EH (cell line): ENCODE data around the gene PRPSAP2.
A peak's percentile ranks its signal among the peaks of the same experiment; 100 is the strongest.
"Not testable (repeated sequence)": the region's sequence is repeated elsewhere in the genome, so short reads cannot be mapped to it uniquely, and the experiment has no call there.

Source experiments
- DNase-seq: peaks from one replicate; pipeline ENCODE4 v3.0.0-alpha.2; 2015; ENCODE audit warnings: low read depth

Gene PRPSAP2

GRCh38 chr17:18857864-18858566 lies at the start of gene PRPSAP2:
Gene PRPSAP2, plus strand, starts transcription at chr17:18858131. Its CDS starts 7,703 bp downstream, at chr17:18865834.
- peak; percentile 95 for DNase-seq

GRCh38 chr17:18815924-18816323 lies 42.0 kb upstream of the PRPSAP2 start:
- DNase-seq: not testable (repeated sequence)

DNA sequence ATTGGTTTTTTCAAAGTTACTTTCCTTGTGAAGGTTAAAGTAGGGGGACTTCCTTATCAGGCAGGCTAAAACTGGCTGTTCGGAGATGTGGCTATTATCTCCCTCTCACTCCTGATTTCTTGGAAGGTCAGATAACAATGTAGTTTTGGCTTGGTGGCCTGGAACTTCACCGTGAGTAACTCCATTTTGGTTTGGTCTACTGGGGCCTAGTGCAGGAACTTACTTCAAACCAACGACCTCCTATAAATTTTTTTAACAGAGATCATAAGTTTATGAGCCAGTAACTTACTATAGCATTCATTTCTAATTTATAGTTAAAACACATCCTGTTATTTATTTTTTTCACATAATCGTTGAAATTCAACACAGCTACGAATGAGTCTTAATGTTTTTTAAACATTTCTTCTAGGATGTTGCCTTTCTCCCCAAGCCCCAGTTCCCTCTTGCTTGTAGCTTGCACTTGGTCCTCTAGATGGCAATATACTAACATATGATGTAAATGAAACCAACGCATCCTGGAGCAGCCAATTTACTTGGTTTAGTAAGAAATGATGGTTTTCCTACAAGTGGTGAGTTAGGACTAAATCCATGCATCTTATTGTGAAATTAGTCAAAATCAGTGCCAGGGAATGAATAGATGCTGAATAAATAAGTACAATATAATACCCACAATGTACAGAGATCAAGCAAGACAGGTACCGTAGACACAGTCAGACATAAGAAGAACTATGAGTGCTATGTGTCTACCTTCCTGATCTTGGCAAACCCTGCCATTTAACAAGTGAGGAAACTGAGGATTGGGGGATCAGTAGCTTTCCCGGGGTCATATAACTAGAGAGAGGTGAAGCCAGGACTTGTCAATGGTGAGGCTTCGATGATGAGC lies 41.2 kb upstream of the PRPSAP2 start:
- peak; percentile 75 for DNase-seq

DNA sequence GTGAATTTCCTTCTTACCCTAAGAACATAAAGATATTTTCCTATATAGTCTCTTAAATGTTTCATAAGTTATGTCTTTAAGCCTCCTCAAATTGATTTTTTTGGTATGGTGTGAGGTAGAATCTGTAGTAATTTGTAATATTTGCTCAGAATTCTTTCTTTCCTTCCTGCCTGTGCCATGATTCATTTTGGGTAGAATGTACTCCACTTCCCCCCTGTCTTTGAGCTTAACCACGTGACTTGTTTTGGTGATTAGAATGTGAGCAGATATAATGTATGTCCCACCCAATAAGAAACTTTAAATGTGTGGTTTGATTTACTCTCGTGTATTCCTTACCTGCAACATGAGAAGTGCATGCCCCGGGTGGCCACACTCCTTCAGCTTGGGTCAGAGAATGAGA lies 36.5 kb upstream of the PRPSAP2 start:
- DNase-seq: peak; percentile 38

DNA sequence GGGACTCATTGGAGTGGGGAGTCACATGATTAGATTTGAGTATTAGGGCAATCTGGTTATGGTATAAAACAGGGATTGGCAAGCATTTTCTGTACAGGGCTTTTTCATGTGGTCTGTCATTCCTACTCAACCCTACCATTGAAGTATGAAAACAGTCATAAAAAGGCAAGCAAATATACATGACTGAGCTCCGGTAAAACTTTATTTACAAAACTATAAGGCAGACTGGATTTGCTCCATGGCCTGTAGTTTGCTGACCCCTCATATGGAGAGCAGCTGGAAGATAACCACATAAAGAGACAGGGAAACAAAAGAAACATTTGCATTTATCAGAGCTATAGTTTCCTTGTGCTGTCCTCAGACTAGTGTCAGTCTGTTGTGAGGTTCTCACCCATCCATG lies 30.3 kb upstream of the PRPSAP2 start:
- not testable (repeated sequence) for DNase-seq

- DNase-seq: no peak
Observed at GRCh38 chr17:18848501-18848900, 9.4 kb upstream of the PRPSAP2 start.

DNA sequence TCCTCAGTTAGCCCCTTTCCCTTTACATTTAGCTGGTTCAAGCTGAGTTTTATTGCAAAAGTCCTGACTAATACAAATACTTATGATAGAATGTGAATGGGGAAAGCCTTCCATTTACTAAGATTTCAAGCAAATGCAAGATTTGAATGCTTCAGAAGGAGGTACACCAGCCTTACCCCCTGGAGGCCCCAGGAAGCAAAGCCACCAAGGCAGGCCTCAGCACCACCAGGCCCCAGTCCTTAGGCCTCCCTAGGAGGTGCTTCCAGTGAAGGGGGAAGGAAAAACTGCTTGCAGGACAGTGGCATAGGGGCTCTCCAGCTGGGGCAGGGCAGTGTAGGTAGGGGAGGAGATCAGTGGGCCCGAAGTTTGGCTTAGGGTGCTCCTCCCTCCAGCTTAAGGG lies 7.3 kb upstream of the PRPSAP2 start:
- DNase-seq: peak; percentile 0

- no peak for DNase-seq
Observed at GRCh38 chr17:18851201-18851600, 6.7 kb upstream of the PRPSAP2 start.

- DNase-seq: no peak
Observed at GRCh38 chr17:18854956-18855355, 3.0 kb upstream of the PRPSAP2 start.

DNA sequence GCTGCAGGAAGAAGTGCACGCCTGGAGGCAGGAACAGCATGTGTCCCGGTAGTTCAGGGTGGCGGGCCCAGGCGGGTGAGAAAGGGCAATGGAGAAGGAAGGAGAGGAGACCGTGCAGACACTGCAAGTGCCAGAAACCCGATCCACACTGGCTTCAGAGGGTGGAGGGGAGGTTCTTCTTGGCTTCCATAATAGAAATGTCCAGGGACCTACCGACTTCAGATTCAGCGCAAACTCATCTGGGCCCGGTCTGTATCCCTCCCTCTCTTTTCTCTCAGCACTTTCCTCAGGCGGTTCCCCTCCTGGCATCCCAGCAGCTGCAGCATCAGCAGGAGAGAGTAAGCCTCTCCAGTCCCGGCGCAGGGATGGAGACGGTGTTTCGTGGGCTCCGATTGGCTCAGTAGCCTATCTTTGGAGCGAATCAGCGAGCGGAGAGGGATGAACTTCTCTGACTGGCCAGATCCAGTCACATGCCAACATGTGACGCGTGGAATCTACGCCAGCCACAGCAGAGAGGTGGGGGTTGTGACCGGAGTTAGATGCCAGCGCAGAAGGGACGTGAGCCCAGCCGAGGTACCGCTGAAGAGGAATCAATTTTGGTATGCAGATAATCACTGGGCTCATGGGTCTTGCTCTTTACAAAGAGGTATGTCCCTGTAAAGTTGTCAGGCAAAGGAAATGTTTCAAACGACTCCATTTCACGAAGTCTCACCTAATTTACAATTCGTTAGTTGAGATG lies 1.9 kb upstream of the PRPSAP2 start:
- DNase-seq: peak; percentile 97

- no peak for DNase-seq
Observed at GRCh38 chr17:18856570-18856915, 1.4 kb upstream of the PRPSAP2 start.

DNA sequence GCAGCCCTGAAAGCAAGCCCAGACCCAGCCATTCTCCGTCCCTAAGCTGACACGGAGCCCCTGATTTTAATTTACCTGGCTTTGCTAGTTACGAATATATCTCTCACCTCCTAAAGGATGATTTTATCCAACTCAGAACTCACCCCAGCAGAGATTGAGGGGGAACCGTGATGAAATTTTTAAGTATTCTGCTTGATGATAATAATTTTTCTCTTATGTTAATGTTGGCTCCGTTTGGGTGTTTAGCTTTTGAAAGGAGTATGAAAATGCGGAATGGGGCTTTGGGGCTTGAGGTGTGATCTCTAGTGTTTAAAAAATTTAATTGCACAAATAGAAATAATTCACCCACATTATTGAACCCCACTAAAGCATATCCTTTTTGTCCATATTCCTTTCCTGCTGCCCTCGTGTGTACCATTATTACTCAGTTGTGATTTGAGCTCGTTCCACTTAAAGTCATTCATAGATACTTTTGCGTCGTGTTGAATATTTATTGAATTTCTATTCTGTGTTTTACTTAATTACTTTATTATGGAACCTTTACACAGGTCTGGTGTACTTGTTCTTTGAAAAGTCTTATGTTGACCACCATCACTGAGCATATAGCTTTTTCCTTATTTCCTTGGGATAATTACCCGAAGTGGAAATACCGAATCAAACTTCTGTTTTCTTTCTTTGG lies 775 bp downstream of the PRPSAP2 start:
- DNase-seq: no peak

- peak; percentile 46 for DNase-seq
Observed at GRCh38 chr17:18859256-18859655, 1.3 kb downstream of the PRPSAP2 start.

DNA sequence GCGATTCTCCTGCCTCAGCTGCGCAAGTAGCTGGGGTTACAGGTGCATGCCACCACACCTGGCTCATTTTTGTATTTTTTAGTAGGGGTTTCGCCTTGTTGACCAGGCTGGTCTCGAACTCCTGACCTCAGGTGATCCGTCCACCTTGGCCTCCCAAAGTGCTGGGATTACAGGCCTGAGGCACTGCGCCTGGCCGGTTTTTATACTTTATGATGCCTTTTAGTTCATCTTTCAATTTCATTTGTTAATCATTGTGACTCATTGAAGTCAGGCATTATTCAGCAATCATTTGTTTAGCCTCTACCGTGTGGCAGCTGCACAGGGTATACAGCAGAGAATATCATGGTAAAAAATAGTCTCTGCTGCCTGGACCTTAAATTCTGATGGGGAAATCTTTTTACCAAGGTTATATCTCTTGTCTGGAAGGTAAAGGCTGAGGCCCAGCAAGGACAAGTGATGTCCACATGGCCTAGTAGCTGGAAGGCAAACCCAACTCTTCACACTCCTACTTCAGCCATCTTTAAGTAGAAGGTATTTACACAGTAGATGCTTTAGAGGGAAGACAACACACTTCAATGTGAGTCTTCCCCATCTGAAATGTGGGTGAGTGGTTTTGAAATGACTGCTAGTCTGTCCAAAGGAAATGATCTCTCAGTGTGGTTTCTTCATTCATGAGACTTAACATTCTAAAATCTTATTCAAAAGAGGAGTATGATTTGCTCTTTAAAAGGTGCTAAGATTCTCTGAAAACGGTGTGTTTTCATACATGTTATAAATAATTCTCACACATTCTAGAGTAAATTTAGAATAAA lies 2.4 kb downstream of the PRPSAP2 start:
- DNase-seq: no peak

DNA sequence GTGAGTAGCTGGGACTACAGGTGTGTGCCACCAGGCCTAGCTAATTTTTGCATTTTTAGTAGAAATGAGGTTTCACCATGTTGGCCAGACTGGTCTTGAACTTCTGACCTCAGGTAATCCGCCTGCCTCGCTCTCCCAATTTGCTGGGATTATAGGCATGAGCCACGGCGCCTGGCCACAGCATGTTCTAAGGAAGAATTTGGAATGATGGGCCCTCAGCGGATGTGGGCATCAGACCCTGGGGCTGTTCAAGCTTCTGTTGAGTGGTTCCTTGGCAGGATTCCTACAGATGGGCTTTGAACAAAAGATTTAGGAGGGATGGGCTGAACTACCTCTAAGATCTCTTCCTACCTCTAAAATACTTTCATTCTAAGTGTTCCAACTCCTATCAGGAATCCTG lies 4.1 kb downstream of the PRPSAP2 start:
- no peak for DNase-seq

DNA sequence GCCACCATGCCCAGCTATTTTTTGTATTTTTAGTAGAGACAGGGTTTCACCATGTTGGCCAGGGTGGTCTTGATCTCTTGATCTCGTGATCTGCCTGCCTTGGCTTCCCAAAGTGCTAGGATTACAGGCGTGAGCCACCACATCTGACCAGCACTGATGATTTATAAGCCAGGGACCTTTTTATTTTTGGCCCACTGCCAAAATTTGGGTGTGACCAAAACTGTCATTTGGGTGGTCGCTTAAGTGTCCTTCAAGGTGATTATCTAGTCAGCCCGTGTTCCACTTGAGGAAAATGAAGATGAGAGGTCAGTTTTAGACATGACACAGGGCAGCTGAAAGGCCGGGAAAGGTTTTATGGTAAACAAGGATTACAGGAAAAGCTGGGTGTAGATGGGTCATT lies 7.1 kb downstream of the PRPSAP2 start:
- not testable (repeated sequence) for DNase-seq

DNA sequence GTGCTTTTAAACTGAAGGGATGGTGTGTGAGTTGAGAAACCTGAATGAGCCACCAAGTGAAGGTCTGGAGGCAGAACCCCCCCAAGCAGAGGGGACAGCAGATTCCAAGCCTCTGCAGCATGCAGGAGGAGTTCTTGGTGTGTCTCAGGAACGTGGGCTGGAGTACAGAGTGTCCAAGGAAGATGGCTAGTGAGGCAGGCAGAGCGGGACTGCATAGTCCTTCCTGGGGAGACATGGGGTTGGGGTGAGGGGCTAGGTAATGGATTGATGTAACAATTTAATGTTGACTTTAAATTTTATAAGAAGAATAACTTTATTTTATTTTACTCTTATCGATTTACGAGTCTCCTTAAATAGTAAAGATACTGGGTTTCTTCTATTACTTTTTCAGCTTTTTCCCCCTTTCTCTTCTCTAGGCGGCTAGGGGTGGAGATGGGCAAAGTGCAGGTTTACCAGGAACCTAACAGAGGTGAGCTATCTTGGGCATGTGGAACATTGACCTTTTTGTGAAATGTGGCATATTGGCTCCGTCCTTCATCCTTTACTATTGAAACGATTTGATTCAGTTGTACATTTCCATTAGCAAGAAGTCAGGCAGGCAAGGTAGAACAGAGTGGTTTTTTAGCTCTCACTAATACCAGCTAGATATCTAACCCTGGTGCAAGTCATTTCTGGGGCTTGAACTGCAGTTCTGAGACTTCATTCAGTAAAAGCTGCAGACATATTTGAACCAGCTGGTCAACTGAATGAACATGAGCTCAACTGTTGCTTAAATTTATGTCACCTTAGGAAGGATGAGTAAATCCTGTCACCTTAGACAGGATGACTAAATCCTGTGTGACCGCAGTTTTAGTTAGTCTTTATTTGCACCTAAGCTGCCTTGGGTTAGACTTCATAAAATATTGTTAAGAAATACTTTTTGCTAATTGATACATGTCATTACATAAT lies 9.2 kb downstream of the PRPSAP2 start:
- no peak for DNase-seq

GRCh38 chr17:18877104-18877645 lies 19.2 kb downstream of the PRPSAP2 start:
- peak; percentile 69 for DNase-seq

- no peak for DNase-seq
Observed at GRCh38 chr17:18888766-18889290, 30.9 kb downstream of the PRPSAP2 start.

DNA sequence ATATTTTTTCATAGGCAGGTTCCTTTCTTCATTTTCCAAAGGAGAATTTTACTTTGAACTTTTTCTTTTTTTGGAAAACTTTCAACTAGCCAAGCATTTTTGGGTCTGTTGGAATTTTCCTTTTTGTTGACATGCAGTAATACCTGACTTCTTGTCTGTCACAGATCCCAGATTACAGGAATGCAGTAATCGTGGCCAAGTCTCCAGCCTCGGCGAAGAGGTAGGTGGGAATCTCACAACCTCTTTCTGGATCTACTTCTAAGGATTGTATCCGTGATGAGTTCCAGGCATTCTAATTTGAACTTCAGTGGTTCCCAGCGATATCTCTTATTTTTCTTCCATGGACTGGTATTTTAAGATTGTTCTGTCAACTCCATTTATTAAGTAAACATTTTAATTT lies 31.7 kb downstream of the PRPSAP2 start:
- DNase-seq: no peak
